ENCODE data around the gene PYGM.

The PYGM gene

DNA sequence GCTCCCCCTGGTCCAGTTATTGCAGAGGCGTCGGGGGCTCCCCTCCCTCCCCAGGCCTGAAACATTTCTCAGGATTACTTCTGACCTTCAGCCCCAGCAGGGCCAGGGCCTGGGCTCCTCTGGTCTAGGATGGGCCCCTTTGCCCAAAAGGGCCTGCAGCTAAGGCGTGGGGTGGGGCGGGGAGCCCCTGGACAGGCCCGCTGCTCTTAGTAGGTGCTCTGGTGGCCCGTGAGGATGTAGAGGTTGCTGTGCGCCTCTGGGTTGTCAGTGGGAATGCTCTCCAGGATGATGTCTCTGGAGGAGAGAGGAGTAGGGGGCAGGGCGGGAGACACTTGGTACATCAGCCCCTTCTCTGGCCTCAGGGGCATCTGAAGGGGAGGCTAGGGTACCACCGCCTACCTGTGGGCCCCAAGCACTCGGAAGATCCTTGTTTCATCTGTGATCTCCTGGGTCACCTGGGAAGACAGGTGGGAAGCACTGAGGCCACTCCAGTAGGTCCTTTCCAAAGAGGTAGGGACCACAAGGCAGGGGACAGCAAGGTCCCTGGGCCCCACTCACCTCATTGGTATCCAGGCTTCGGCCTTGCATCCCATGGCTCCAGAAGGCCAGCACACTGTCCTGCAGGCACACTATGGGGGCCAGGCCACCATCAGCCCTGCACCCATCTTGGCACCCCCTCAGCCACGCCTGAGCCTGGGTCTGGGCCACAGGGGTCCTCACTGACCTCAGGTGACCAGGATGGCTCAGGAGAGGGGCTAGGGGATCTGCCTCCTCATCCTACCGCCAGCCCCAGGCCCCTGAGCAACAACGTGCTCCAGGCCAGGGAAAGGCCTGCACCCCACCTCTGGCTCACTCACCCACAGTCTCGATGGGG, 29.8 kb upstream of the PYGM start:
- no peak for TF ChIP-seq SUZ12 (IDR thresholded peaks at IDR 0.05; ENCODE audit: extremely low read depth, insufficient read depth, insufficient read length)
- TF ChIP-seq ZNF274 (IDR thresholded peaks at IDR 0.05; ENCODE audit: low read depth, low read length) = no peak
- no peak for TF ChIP-seq YY1 (IDR thresholded peaks at IDR 0.05; ENCODE audit: insufficient read depth, insufficient read length)
- H3K27me3 ChIP-seq (ENCODE audit: insufficient read depth, insufficient read length) = no peaks in the 10 kb centered on the region
- H3K4me1 ChIP-seq (ENCODE audit: insufficient read depth, insufficient read length) = peaks cover 5% of the 10 kb centered on the region
- no peak for DNase-seq (ENCODE audit: low read depth, low spot score)
- H3K9ac ChIP-seq (ENCODE audit: insufficient read length, low read depth) = peak overlapping the region; percentile 44
- no peaks in the 10 kb centered on the region for H3K9me3 ChIP-seq (ENCODE audit: insufficient read depth, low read length)
- H3K4me3 ChIP-seq (ENCODE audit: insufficient read length, low read depth) = no peak overlapping the region
- H3K36me3 ChIP-seq (ENCODE audit: insufficient read depth, insufficient read length, low read length) = peaks cover 34% of the 10 kb centered on the region

GRCh38 chr11:64788321-64789215, 28.8 kb upstream of the PYGM start:
- no peaks in the 10 kb centered on the region for H3K27me3 ChIP-seq (ENCODE audit: insufficient read depth, insufficient read length)
- H3K4me1 ChIP-seq (ENCODE audit: insufficient read depth, insufficient read length) = peaks cover 5% of the 10 kb centered on the region
- no peak overlapping the region for H3K4me3 ChIP-seq (ENCODE audit: insufficient read length, low read depth)
- no peak for TF ChIP-seq ZNF274 (IDR thresholded peaks at IDR 0.05; ENCODE audit: low read depth, low read length)
- H3K9me3 ChIP-seq (ENCODE audit: insufficient read depth, low read length) = no peaks in the 10 kb centered on the region
- no peak overlapping the region for H3K9ac ChIP-seq (ENCODE audit: insufficient read length, low read depth)
- DNase-seq (ENCODE audit: low read depth, low spot score) = no peak
- peaks cover 34% of the 10 kb centered on the region for H3K36me3 ChIP-seq (ENCODE audit: insufficient read depth, insufficient read length, low read length)

DNA sequence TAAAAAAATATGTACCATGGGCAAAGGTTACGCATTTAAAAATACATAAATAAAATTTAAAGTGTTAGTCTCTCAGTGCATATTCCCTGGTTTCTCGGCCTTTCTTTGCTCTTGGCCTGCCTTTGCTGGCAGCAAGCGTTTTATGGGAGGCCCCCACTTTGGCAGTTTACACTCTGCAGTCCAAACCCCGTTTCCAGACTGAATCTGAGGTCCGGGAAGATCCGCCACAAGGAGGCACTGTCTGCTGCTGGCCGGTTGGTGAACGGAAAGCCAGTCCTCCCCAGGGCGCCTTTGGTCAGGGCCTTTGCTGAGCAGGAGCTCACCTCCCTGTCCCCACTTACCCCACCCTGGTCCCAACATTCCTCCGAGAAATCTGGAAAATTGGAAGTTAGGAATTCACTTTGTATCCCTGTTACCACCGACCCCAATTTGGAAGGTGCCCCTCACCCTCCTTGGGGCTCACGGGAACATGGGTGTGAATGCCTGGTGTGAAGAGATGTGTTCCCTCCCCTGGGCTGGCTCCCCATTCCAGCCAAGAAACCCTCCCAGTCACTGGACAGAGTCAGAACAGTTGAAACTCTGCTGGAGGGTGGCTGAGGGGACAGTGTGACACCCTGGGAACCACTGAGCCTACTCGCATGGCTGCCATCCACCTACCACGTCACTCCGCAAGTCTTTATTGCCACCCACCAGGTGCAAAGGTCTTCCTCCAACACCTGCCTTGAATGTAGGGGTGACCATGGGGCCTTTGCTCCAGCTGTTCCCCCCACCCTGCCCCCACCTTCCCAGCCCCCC, 27.9 kb upstream of the PYGM start:
- H3K9ac ChIP-seq (ENCODE audit: insufficient read length, low read depth) = no peak overlapping the region
- no peak for DNase-seq (ENCODE audit: low read depth, low spot score)
- no peaks in the 10 kb centered on the region for H3K27me3 ChIP-seq (ENCODE audit: insufficient read depth, insufficient read length)
- no peaks in the 10 kb centered on the region for H3K9me3 ChIP-seq (ENCODE audit: insufficient read depth, low read length)
- peaks cover 5% of the 10 kb centered on the region for H3K4me1 ChIP-seq (ENCODE audit: insufficient read depth, insufficient read length)
- no peak for TF ChIP-seq SUZ12 (IDR thresholded peaks at IDR 0.05; ENCODE audit: extremely low read depth, insufficient read depth, insufficient read length)
- TF ChIP-seq ZNF274 (IDR thresholded peaks at IDR 0.05; ENCODE audit: low read depth, low read length) = no peak
- no peak for TF ChIP-seq YY1 (IDR thresholded peaks at IDR 0.05; ENCODE audit: insufficient read depth, insufficient read length)
- no peak overlapping the region for H3K4me3 ChIP-seq (ENCODE audit: insufficient read length, low read depth)
- H3K36me3 ChIP-seq (ENCODE audit: insufficient read depth, insufficient read length, low read length) = peaks cover 34% of the 10 kb centered on the region

DNA sequence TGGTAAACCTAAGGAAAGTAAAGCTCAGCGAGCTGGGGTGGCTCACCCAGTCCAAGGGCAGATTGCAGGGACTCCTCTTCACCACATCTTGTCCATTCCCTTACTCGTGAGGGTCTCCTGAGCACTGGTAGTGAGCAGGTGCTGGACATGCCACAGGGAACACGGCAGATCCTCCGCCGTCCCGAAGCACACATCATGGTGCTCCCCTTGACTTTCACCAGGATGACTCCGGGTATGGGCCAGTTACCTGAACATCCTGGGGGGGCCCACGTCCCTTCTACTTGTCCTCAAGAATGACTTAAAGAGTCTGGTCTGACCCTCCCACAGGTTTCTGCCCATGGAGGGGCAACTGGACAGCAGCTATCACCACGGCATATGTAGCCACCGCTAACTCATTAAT, 26.5 kb upstream of the PYGM start:
- Histone ChIP-seq H3K27me3 (ENCODE audit: insufficient read depth, insufficient read length) (no peaks in the 10 kb centered on the region), H3K9ac (ENCODE audit: insufficient read length, low read depth) (no peak overlapping the region), H3K4me3 (ENCODE audit: insufficient read length, low read depth) (no peak overlapping the region), H3K4me1 (ENCODE audit: insufficient read depth, insufficient read length) (peaks cover 5% of the 10 kb centered on the region), H3K36me3 (ENCODE audit: insufficient read depth, insufficient read length, low read length) (peaks cover 37% of the 10 kb centered on the region), H3K9me3 (ENCODE audit: insufficient read depth, low read length) (no peaks in the 10 kb centered on the region)
- no peak for DNase-seq (ENCODE audit: low read depth, low spot score)
- TF ChIP-seq SUZ12 (IDR thresholded peaks at IDR 0.05; ENCODE audit: extremely low read depth, insufficient read depth, insufficient read length) = no peak
- TF ChIP-seq ZNF274 (IDR thresholded peaks at IDR 0.05; ENCODE audit: low read depth, low read length) = no peak
- no peak for TF ChIP-seq YY1 (IDR thresholded peaks at IDR 0.05; ENCODE audit: insufficient read depth, insufficient read length)

DNA sequence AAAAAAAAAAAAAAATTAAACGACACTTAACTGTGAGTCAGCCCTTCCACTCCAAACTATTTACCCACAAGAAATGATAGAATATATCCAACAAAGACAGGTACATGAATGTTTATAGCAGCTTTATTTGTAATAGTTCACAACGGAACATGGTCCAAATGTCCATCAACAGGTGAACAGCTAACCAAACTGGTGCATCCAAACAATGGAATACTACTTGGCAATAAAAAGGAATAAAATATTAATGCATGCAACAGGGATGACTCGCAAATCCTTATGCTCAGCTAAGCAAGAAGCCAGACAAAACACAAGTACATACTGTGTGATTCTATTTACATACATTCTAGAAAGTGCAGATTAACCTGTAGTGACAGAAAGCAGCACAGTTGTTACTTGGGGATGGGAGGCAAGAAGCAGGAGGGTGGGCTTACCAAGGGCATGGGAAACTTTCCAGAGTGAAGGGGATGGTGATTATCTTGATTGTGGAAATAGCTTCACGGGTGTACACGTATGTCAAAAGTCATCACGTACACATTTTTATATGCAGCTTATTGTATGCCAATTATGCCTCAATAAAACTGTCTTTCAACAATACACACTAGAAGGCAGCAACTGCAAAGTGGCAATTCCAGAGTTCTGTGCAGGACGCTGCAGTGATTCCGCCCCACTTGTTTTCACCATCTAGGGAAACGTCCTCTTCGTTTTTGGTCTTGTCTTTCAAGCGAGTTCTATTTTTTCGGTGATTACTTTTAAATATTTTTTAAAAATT, 25.2 kb upstream of the PYGM start:
- TF ChIP-seq ZNF274 (IDR thresholded peaks at IDR 0.05; ENCODE audit: low read depth, low read length) = no peak
- no peak for TF ChIP-seq SUZ12 (IDR thresholded peaks at IDR 0.05; ENCODE audit: extremely low read depth, insufficient read depth, insufficient read length)
- no peak for TF ChIP-seq YY1 (IDR thresholded peaks at IDR 0.05; ENCODE audit: insufficient read depth, insufficient read length)
- no peak for DNase-seq (ENCODE audit: low read depth, low spot score)
- Histone ChIP-seq H3K27me3 (ENCODE audit: insufficient read depth, insufficient read length) (no peaks in the 10 kb centered on the region), H3K4me1 (ENCODE audit: insufficient read depth, insufficient read length) (peaks cover 5% of the 10 kb centered on the region), H3K36me3 (ENCODE audit: insufficient read depth, insufficient read length, low read length) (peaks cover 39% of the 10 kb centered on the region), H3K9me3 (ENCODE audit: insufficient read depth, low read length) (no peaks in the 10 kb centered on the region), H3K9ac (ENCODE audit: insufficient read length, low read depth) (no peak overlapping the region), H3K4me3 (ENCODE audit: insufficient read length, low read depth) (no peak overlapping the region)

- peaks cover 49% of the 10 kb centered on the region for H3K36me3 ChIP-seq (ENCODE audit: insufficient read depth, insufficient read length, low read length)
- peak within 1 kb of the TSS; percentile 92 for H3K9ac ChIP-seq (ENCODE audit: insufficient read length, low read depth)
- H3K4me3 ChIP-seq (ENCODE audit: insufficient read length, low read depth) = peak within 1 kb of the TSS; percentile 95
- no peaks in the 10 kb centered on the region for H3K9me3 ChIP-seq (ENCODE audit: insufficient read depth, low read length)
- TF ChIP-seq ZNF274 (IDR thresholded peaks at IDR 0.05; ENCODE audit: low read depth, low read length) (no peak), YY1 (IDR thresholded peaks at IDR 0.05; ENCODE audit: insufficient read depth, insufficient read length) (peak; percentile 50)
- H3K27me3 ChIP-seq (ENCODE audit: insufficient read depth, insufficient read length) = no peaks in the 10 kb centered on the region
- peak; percentile 100 for DNase-seq (ENCODE audit: low read depth, low spot score)
- no peaks in the 10 kb centered on the region for H3K4me1 ChIP-seq (ENCODE audit: insufficient read depth, insufficient read length)
Measured at GRCh38 chr11:64778473-64779298, 18.9 kb upstream of the PYGM start, which contains the start of gene SF1. SF1 (minus strand) TSS chr11:64778542; CDS start chr11:64778392, 150 bp downstream.
